Myocyte (in vitro differentiated cells): ENCODE data around the gene CFAP77. TPM values are rescaled to one million over a fixed set of nuclear protein-coding genes. Genes with fewer than 3 reads are reported as not detected.
A peak's percentile ranks its signal among the peaks of the same experiment; 100 is the strongest.

Source experiments
- DNase-seq: peaks from one replicate; pipeline ENCODE4 v3.0.0-alpha.2; 2012; ENCODE audit warnings: low read depth
- total RNA-seq: library from RNA; depleted of rRNA; stranded (reverse); fragments of >200 nt; gene quantifications from 2 replicates; pipeline ENCODE4 v1.2.3, GENCODE V29; 2014

CFAP77 gene
- total RNA-seq, 1 donor from 2014 or later, result not detected

DNA sequence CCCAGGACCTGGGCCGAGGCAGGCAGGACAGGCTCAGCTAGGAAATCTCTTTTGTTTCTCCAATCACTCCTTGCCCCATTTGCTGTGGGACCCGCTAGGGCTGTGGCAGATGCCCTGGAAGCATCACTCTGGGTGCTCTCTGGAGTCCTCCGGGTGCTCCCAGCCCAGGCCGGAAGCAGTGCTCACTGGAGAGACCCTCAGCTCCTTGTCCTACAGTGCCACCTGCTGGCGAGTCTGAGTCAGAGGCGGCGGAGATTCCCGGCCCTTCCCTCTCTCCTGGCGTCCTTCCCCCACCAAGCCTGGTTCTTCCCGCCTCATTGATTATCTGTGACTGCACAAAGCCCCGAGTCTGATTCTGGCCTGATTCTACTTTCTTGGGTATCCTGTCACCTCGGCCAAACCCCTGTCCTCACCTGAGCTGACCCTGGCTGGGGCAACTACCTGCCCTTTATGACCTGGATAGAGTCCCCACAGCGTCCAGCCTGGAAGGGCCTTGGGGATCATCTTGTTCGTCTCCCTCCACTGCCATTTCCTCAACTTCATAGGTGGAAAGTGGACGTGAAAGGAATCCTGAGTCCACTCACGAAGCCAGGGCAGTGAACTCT lies 165.1 kb downstream of the CFAP77 start:
- DNase-seq, result peak; percentile 70

DNA sequence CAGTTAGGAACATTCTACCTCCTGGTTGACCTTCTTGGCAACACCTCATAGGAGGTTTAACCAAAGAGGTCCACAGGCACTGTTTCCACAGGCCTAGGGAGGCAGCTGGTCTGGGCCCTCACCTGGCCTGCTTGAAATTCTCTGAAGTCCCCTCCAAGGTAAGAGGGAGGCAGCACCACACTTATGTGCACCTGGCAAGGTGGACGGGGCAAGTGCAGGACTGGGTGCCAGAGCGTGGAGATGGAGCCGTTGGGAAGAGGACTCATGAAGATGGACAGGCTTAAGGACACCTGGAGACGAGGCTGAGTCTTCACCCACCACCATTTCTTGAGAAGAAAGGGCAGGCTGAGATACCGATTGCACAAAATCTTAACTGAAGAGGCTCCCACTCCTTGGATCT lies 165.8 kb downstream of the CFAP77 start:
- no peak for DNase-seq

DNA sequence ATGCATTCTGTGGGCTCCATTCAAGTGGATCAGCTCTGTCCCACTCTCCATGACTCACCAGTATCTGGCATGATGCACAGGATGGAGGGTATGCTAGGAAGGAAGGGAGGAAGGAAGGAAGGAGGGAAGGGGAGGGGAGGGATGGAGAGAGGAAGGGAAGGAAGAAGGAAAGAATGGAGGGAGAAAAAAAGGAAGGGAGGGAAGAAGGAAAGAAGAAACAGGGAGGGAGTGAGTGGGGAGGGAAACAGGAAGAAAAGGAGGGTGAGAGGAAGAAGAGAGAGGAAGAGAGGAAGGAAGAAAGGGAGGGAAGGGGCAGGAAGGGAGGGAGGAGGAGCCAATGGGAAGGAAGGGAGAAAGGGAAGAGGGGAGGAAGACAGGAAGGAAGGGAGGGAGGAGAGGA lies 167.1 kb downstream of the CFAP77 start:
- no peak for DNase-seq

DNA sequence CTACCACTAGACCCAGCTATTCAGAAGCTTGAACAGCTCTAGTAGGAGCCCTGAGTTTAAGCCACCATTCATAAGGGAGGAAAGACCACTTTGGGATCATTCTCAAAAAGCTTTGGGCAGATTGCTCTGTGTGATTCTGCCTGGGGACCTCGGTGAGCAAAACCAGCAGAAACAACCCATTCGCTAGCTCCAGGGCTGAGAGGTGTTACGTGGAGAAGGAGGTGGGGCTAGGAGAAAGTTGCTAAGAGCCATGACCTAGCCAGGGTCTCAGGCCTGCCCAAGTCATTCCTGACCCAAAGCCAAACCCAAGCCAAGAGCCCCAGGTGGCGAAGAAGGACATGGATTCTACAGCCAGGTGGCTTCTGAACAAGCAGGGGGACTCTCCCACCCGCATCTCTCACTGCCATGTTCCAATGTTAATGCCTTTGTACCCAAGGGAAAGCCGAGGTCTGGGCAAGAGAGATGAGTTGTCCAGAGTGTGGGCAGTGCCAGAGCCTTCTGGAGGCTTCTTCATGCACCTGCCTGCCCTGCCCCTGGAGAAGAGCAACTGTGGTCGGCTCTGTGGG lies 168.4 kb downstream of the CFAP77 start:
- no peak for DNase-seq

DNA sequence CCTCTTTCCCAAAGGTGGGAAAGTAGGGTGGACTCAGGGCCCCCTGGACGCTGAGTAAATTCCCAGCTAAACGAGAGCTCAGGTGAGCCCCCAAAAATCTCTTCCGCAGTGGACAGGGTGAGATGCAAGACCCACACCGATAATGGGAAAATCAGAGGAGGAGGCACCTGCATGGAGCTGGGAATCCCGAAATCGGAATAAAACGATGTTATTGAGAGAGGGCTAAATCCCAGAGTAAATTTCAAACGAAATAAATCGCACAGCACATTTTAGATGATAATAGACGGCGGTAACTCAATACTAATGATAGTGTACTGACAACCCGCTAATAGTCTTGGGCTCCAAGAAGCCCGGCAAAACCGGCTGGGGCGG lies 169.4 kb downstream of the CFAP77 start:
- DNase-seq, result no peak

DNA sequence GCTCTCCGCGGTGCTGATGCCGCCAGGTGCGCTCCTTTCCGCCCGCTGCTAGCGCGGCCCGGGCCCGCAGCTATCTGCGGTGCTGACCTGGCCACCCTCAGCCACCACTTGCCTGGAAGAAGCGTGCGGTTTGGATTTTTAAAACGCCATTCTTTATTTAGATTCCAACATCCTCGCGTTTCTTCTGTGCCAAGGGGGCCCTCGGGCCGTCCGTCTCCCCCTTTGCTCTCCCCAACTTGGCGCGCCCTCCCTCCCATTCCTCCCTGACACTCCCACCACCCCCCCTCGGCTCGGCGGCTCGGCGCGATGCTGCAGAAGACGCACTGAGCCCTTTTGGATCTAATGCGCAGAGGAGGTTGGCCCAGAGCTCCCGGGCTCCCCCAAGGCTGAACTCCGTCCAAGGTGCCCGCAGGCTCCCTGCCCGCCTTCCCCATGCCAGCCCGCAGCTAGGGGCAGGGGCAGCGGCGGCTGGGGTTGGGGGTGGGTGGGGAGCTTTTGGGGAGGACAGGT lies 172.3 kb downstream of the CFAP77 start, which contains the start of gene BARHL1:
Gene BARHL1 (plus strand): TSS at position 331 of the 510 bp plus-strand sequence. CDS start 192 bp downstream, outside the sequence.
- DNase-seq, result no peak

DNA sequence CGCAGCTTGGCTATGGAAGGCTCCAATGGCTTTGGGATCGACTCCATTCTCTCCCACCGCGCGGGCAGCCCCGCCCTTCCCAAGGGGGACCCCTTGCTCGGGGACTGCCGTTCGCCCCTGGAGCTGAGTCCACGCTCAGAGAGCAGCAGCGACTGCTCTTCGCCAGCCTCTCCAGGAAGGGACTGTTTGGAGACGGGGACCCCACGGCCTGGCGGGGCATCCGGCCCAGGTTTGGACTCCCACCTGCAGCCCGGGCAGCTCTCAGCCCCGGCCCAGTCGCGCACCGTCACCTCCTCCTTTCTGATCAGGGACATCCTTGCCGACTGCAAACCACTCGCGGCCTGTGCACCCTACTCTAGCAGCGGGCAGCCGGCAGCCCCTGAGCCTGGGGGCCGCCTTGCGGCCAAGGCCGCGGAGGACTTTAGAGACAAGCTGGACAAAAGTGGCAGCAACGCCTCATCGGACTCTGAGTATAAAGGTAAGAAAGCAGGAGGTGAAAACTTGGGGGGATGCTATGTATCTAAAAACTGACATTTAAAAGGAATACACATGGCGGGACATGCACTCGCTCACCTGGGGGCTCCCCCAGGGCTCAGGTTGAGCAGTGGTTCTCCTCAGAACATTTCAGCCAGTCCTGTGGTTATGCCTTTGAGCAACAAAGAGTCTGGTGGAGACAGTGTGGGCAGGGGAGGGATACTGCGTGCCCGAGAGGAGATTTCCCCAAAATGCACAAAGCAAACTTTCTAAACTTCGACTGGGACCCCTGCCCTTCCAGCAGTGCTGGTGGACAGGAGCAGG lies 173.0 kb downstream of the CFAP77 start:
- DNase-seq, result no peak

DNA sequence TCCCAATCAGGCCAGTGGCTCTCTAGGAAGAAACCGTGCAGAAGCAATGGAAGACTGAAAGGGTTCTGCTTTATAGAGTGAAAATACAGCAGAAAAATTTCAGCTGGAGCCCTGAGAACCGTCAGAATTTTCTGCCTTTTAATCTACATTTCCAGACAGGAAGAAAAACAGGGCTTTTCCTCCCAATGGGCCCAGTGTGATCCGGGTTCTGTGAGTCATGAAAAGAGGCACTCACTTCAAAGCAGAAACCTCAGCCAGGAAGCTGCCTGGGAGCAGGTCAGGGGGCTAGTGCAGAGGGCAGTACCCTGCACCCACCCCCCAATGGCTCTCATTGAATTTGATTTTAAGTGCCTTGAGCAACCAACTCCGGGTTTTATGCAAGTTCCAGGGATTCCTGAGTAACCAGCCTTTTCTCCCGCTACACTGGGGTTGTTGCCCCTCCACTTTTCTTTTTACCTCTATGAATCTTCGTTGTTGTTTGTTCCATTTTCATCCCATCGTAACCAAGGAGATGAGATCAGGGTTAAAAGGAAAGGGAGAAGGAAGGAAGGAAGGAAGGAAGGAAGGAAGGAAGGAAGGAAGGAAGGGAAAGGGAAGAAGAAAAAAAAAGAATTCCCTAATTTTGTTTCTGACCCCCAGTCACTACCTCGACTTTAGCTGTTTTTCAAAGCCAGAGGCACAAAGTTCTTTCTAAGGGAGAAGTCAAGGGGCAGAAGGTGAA lies 173.7 kb downstream of the CFAP77 start:
- no peak for DNase-seq

DNA sequence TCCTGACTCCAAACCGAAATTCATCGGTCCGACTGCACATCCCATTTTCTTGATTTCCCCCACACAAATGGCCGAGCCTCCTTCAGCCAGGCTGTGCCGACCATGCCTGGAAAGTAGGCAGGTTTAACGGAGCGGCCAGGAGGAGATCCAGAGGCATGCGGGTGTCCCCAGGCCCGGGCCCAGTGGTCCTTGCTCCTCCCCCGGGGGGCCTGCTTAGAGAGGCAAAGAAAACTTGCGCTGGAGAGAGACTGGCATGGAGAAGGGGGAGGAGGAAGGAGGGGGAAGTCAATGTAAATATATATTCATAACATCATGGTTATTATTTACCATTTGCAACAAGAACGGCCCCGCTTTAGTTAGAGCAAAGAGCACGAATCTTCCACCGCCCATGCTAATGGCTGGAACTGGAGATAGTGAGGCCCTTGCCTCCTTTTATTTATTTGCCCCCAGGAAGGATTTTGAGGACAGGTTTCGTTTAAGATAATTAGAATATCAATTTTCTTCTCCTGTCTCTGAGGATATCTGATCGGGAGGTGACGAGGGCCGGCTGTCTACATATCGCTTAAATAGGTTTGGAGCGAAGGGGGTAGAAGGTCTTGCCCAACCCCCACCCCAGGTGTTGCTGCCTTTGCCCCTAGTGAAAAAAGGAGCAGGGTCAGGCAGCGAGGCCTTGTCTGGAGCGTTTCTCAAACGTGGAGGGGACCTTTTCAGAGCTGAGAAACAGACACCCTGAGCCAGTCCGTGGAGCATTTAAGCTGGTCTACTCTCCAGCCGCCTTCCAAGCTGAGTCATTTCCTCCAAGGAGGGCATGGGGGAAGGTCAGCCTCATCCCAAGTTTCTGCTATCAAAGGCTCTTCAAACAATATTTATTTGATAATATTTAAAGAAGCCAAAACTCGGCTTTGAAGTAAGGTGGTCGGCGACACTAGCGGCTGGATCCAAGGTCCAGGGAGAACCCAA lies 174.9 kb downstream of the CFAP77 start:
- DNase-seq, result no peak

DNA sequence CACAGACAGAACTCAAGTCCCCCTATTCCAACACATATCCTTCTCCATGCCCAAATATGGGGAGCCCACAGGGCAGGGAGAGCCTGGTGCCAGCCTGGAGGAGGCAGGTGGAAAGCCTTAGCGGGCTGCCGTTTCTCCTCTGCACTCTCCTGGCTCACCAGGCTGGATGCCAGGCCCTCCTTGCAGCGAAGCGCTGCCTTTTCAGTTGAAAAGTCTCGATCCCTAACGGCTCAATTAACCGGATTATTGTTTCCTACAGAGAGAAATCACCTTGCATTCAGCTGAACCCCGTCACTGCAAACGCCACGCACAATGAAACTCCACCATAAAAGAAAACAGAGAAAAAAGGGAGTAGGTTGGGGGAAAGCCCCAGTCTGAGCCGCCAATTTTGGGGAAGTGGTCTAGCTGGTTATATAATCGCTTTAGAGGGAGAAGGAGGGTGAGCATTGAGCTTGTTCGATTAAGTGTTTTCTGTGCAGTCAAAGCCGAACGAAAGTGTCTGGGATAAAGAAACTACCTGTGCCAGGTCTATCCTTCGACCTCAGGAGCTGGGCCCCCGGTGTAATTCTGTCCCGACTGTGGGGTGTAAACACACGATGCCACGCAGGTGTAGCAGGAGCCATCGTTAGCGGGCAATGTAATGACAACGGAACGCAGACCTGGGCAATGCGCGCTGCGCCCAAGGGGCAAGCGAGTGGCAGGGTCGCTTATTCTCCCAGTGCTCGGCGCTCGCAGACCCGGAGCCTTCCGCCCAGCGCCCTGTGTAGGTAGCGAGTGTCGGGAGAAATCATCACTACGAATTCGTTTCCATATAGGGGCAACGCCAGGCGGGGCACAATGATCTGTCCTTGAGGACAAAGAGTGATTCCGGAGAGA lies 176.2 kb downstream of the CFAP77 start:
- no peak for DNase-seq

DNA sequence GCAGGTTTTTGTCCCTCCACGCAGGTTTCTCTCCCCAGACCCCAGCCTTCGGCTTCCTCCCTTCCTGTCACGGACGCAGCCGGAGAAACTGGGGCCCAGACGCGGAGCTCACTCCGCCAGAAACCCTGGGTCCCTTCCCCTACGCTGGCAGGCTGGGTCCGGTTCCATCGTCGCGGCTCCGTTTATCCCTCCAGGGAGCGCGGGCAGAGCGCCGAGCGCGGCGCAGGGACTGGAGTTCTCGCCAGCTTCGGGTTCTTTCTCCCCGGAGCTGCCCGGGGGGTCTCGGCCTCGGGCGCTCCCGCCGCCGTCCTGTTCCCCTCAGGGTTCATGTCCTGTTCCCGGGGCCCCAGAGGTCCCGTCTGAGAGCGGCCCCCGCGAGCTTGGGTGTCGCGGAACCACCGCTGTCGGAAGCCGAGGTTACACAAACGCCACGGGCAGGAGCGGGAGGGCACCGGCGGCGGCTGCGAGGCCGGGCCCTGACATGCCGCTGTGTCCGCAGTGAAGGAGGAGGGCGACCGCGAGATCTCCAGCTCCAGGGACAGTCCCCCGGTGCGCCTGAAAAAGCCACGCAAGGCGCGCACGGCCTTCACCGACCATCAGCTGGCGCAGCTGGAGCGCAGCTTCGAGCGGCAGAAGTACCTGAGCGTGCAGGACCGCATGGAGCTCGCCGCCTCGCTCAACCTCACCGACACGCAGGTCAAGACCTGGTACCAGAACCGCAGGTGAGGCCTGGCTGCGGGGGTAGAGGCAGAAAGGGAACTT lies 177.0 kb downstream of the CFAP77 start:
- no peak for DNase-seq

DNA sequence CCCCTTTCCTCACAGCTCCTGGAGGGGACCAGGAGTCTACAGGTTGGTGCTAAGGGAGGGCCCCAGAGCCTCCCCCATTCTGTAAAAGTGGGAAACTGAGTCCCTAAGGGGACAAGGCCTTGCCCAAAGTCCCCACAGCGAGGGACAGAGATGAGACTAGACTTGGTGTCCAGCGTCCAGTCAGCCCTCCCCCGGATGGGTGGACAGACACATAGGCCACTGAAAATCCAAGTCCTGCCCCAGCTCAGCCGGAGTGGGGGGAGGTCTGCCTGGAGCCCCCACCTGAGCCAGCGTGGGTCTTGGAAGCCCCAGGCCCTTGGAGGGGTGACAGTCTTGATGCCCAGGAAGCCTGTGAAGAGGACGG lies 177.6 kb downstream of the CFAP77 start:
- DNase-seq, result no peak

DNA sequence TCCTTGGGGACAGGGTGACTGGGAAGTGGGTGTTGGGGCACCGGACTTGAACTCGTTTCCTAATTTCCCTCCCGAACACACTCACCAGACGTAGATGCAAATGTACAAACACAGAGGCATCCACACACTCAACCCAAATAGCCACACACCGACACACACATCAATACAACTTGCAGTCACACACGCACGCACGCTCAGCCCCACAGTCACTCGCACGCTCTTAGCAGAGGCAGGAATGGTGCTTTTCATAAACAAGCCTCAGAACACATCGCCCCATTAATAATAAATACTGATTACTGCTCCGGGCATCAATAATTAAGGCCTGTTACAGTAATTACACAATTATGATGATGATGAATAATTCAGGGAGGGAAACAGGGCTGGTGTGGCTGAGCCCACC lies 178.1 kb downstream of the CFAP77 start:
- DNase-seq, result no peak

DNA sequence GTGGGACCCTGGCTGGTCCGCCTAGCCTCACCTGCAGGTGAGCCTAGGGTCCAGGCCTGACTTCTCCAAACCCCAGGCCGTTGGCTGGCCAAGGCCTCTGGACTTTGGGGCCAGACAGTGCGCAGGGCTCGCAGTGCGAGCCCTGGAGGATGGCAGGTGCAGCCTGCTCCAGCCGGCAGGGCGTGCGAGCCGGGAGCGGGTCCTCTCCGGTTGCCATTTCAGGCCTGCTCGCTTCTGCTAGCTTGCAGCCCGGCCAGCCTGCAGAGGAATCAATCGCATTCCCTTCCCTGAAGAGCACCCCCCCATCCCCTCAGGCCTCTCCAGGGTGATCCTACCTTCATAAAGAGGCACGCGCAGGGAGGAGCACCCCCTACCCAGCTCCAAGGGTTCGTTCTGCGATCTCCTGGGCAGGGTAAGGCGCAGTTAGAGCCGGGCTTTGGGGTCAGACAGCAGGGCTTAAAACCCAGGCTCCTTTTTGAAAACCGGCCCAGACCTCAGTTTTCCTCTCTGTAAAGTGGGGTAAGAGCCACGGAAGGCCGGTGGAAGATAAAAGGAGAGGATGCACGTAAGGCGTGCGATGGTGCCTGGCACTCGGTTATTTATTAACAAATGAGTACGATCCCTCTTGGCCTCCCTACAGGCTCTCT lies 178.6 kb downstream of the CFAP77 start:
- no peak for DNase-seq

DNA sequence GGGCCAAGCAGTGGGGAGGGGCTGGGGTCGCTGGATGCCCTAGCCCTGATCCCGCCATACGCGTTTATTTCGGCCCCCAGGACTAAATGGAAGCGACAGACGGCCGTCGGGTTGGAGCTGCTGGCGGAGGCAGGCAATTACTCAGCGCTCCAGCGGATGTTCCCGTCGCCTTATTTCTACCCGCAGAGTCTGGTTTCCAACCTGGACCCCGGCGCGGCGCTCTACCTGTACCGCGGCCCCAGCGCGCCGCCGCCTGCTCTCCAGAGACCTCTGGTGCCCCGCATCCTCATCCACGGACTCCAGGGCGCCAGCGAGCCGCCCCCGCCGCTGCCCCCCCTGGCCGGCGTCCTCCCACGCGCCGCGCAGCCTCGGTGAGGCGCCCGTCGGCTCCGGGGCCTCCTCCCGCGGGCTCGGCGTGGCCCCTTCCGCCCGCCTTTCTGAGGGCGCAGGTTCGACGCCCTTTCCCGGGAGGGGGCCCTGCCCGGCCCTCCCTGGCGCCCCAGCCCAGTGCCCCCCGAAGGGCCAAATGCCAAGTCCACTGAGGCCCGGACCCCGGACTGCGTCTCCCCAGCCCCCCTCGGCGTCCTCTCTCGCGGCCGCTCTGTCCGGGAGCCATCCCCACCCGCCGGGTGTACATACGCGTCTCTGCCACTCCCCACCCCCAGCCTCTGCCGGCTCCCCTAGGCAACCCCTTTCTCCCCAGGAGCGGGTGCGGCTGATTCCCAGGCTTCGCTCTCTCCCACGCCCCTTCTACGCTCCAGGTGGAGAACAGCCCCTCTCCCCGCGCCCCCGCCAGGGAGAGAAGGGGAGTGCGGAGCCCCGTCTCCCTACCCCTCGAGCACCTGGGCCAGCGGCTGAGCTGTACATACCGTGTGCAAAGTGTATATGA lies 179.4 kb downstream of the CFAP77 start:
- no peak for DNase-seq

DNA sequence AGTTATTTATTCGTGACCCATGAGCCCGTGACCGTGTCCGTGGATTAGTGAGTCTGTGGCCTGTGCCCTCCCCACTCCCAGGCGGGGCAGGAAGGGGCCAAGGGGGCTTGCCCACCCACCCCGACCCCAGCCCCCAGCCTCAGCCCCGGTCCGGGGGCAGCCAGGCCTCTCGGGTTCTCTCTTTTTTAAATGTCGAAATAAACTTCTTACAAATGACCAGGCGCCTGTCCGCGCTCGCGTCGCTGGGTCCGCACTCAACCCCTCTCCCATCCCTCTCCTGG lies 180.0 kb downstream of the CFAP77 start:
- no peak for DNase-seq

DNA sequence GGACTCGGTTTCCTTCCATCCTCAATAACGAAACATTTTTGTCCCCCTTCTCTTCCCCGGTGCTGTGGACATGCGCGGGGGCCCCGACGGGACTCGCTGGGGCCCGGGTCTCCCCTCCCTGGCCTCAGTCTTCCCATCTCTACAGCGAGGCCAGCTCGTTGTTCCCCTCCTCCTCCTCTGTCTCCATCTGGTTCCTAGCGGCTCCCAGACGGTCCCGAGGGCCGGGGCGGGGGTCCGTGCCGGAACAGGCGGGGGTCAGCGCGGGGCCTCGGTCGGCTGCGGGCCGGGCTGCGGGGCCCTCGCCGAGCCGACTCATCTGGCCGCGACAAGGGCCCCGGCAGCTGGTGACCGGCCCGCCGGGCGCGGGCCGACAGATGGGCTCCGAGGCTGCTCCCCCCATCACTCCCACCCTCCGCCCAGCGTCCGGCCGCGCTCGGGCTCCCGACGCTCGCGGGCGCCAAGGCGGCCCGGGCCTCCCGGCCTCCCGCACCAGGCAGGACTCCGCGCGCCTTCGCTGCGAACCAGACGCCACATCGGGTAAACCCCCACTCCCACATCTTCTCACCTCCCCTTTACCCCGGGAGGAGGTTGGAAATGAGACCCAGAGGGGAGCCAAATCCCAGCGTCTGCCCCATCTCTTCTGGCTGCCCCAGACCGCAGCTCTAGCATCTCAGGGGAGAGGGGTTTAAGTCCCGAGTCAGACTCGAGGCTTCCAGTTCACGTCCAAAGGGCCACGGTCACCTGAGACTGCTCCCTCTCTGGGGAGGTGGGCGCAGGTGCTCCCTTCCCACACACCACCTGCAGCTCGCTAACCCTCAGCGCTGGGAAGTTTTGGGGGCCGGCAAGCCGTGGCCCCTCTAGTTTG lies 180.5 kb downstream of the CFAP77 start:
- no peak for DNase-seq
